Parathyroid adenoma (tissue), 2 donors: ENCODE results near the gene ART5.

Source experiments
- H2AFZ ChIP-seq: fragments of 300-600 bp; sonication (generic); one replicate; pipeline ENCODE4 v1.7.0; 2017; ENCODE audit warnings: antibody characterized with exemption, mild to moderate bottlenecking
- H3K27ac ChIP-seq: fragments of 300-600 bp; sonication (generic); one replicate; pipeline ENCODE4 v1.7.0; 2017
- H3K27me3 ChIP-seq: fragments of 300-600 bp; sonication (generic); one replicate; pipeline ENCODE4 v1.7.0; 2017; ENCODE audit warnings: low read length; ENCODE audit not compliant: control insufficient read depth, insufficient read depth
- H3K36me3 ChIP-seq: fragments of 300-600 bp; sonication (generic); one replicate; pipeline ENCODE4 v1.7.0; 2017; ENCODE audit warnings: low read length; ENCODE audit not compliant: control insufficient read depth, insufficient read depth
- H3K4me1 ChIP-seq: fragments of 300-600 bp; sonication (generic); one replicate; pipeline ENCODE4 v1.7.0; 2017; ENCODE audit warnings: control low read depth
- H3K4me2 ChIP-seq: fragments of 300-600 bp; sonication (generic); one replicate; pipeline ENCODE4 v1.7.0; 2017; ENCODE audit warnings: low read length
- H3K4me3 ChIP-seq: fragments of 300-600 bp; sonication (generic); one replicate; pipeline ENCODE4 v1.7.0; 2017; ENCODE audit warnings: low read depth, low read length
- H3K79me2 ChIP-seq: fragments of 300-600 bp; sonication (generic); one replicate; pipeline ENCODE4 v1.7.0; 2017; ENCODE audit warnings: control low read depth
- H3K9ac ChIP-seq: fragments of 300-600 bp; sonication (generic); one replicate; pipeline ENCODE4 v1.7.0; 2017; ENCODE audit warnings: mild to moderate bottlenecking
- H3K9me3 ChIP-seq: fragments of 300-600 bp; sonication (generic); one replicate; pipeline ENCODE4 v1.7.0; 2017; ENCODE audit warnings: low read length; ENCODE audit not compliant: control insufficient read depth
- CTCF ChIP-seq: fragments of 300-600 bp; sonication (generic); IDR thresholded peaks from one replicate; pipeline ENCODE4 v1.7.0; 2017; ENCODE audit warnings: antibody characterized with exemption, mild to moderate bottlenecking
- donor health status: primary hyperparathyroidism.

ART5 gene

GRCh38 chr11:3666023-3666530 is 24.3 kb upstream of the ART5 start:
- Histone ChIP-seq H3K9ac (no peak overlapping the region), H3K4me1 (no peaks in the 10 kb centered on the region), H3K36me3 (no peaks in the 10 kb centered on the region), H3K4me2 (no peak overlapping the region), H3K79me2 (no peaks in the 10 kb centered on the region), H3K9me3 (no peaks in the 10 kb centered on the region), H2AFZ (no peak overlapping the region), H3K4me3 (no peak overlapping the region), H3K27ac (no peak overlapping the region), H3K27me3 (no peaks in the 10 kb centered on the region)
- no peak for TF ChIP-seq CTCF

DNA sequence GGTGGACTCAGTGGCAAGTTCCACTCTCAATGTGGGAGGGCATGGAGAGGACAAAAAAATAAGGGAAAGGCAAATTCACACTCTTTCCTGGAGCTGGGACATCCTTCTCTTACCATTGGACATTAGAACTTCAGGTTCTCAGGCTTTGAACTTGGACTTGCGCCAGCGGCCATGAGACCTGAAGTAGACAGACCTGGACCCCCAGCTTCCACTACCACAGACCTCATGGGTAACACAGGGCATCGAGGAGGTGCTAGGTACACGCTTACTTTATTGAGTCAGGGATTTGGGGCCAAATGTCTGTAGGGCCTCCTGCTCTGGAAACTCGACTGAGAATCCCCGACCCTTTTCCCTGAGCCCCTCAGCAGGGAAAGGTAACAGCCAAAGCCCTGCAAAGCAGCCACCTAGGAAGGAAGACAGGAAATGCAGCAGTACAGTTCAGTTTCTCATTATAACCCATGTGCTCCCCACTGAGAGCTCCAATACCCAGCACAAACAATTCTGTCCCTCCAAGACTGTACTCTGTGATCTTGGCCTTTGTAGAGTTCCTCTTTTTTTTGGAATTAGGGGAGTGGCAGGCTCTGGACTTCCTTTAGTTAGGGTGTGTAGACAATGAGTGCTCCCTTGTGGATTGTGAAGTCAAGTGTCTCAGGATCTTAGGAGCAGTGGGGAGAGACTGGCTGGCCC is 23.7 kb upstream of the ART5 start:
- no peaks in the 10 kb centered on the region for H3K27me3 ChIP-seq
- H3K27ac ChIP-seq: no peak overlapping the region
- H3K4me1 ChIP-seq: no peaks in the 10 kb centered on the region
- H3K4me2 ChIP-seq: no peak overlapping the region
- H3K4me3 ChIP-seq: no peak overlapping the region
- H3K79me2 ChIP-seq: no peaks in the 10 kb centered on the region
- H3K9ac ChIP-seq: no peak overlapping the region
- H2AFZ ChIP-seq: no peak overlapping the region
- no peaks in the 10 kb centered on the region for H3K9me3 ChIP-seq
- no peaks in the 10 kb centered on the region for H3K36me3 ChIP-seq
- TF ChIP-seq CTCF: no peak

GRCh38 chr11:3664032-3664630 is 22.3 kb upstream of the ART5 start:
- Histone ChIP-seq H3K9ac (no peak overlapping the region), H3K36me3 (no peaks in the 10 kb centered on the region), H2AFZ (no peak overlapping the region), H3K79me2 (no peaks in the 10 kb centered on the region), H3K4me3 (no peak overlapping the region), H3K9me3 (no peaks in the 10 kb centered on the region), H3K4me2 (no peak overlapping the region), H3K4me1 (no peaks in the 10 kb centered on the region), H3K27ac (no peak overlapping the region), H3K27me3 (no peaks in the 10 kb centered on the region)
- no peak for TF ChIP-seq CTCF

GRCh38 chr11:3662856-3663255 is 21.1 kb upstream of the ART5 start:
- H3K27ac ChIP-seq: no peak overlapping the region
- H3K79me2 ChIP-seq: no peaks in the 10 kb centered on the region
- no peaks in the 10 kb centered on the region for H3K36me3 ChIP-seq
- no peak overlapping the region for H3K9ac ChIP-seq
- no peak overlapping the region for H2AFZ ChIP-seq
- no peaks in the 10 kb centered on the region for H3K9me3 ChIP-seq
- no peak overlapping the region for H3K4me3 ChIP-seq
- no peak overlapping the region for H3K4me2 ChIP-seq
- H3K4me1 ChIP-seq: no peaks in the 10 kb centered on the region
- no peaks in the 10 kb centered on the region for H3K27me3 ChIP-seq
- no peak for TF ChIP-seq CTCF

GRCh38 chr11:3660960-3661359 is 19.2 kb upstream of the ART5 start:
- Histone ChIP-seq H2AFZ (no peak overlapping the region), H3K4me2 (no peak overlapping the region), H3K4me1 (no peaks in the 10 kb centered on the region), H3K36me3 (no peaks in the 10 kb centered on the region), H3K9ac (no peak overlapping the region), H3K27ac (no peak overlapping the region), H3K27me3 (no peaks in the 10 kb centered on the region), H3K9me3 (no peaks in the 10 kb centered on the region), H3K4me3 (no peak overlapping the region), H3K79me2 (no peaks in the 10 kb centered on the region)
- no peak for TF ChIP-seq CTCF
